OCI-LY1 (cell line): ENCODE data around the gene NACC2.

ENCODE experiments used
- H2AFZ ChIP-seq: fragments of 200-600 bp; sonication (generic), shearing (Covaris generic); 2 replicates; pipeline ENCODE4 v1.6.0; 2014; ENCODE audit warnings: antibody characterized with exemption, mild to moderate bottlenecking, low read length
- H3F3A ChIP-seq: fragments of 200-600 bp; sonication (generic), shearing (Covaris generic); 2 replicates; pipeline ENCODE4 v1.6.0; 2014; ENCODE audit warnings: mild to moderate bottlenecking, antibody characterized with exemption, low read length, moderate library complexity; ENCODE audit not compliant: insufficient read depth
- H3K27ac ChIP-seq: fragments of 200-600 bp; sonication (generic); 2 replicates; pipeline ENCODE4 v1.5.1; 2014; ENCODE audit warnings: low read length, mixed run types, mild to moderate bottlenecking, low read depth; ENCODE audit not compliant: poor library complexity, severe bottlenecking
- H3K27me3 ChIP-seq: fragments of 200-600 bp; sonication (generic); 2 replicates; pipeline ENCODE4 v1.6.0; 2014; ENCODE audit warnings: antibody characterized with exemption, mild to moderate bottlenecking, low read length, moderate library complexity; ENCODE audit not compliant: insufficient read depth
- H3K36me3 ChIP-seq: fragments of 200-600 bp; sonication (generic); 2 replicates; pipeline ENCODE4 v1.6.1; 2014; ENCODE audit warnings: mild to moderate bottlenecking, antibody characterized with exemption, low read length, moderate library complexity, mixed read lengths; ENCODE audit not compliant: insufficient read depth
- H3K4me1 ChIP-seq: fragments of 200-600 bp; sonication (generic); 2 replicates; pipeline ENCODE4 v1.5.1; 2014; ENCODE audit warnings: mild to moderate bottlenecking, low read length, moderate library complexity; ENCODE audit not compliant: insufficient read depth, severe bottlenecking
- H3K4me2 ChIP-seq: fragments of 200-600 bp; sonication (generic), shearing (Covaris generic); 2 replicates; pipeline ENCODE4 v1.6.1; 2014; ENCODE audit warnings: low read length
- H3K4me3 ChIP-seq: fragments of 200-600 bp; sonication (generic); 2 replicates; pipeline ENCODE4 v1.5.1; 2014; ENCODE audit warnings: low read length, low read depth, mild to moderate bottlenecking, mixed read lengths; ENCODE audit not compliant: poor library complexity, severe bottlenecking
- H3K79me2 ChIP-seq: fragments of 200-600 bp; shearing (Covaris generic); 2 replicates; pipeline ENCODE4 v1.6.1; 2016; ENCODE audit warnings: mixed run types, low read length, mixed read lengths; ENCODE audit not compliant: insufficient read depth
- H3K9ac ChIP-seq: fragments of 200-600 bp; sonication (generic), shearing (Covaris generic); 2 replicates; pipeline ENCODE4 v1.6.1; 2014; ENCODE audit warnings: mild to moderate bottlenecking, low read length, mixed read lengths
- H3K9me2 ChIP-seq: fragments of 200-600 bp; sonication (generic), shearing (Covaris generic); 2 replicates; pipeline ENCODE4 v1.6.1; 2014; ENCODE audit warnings: low read depth, mild to moderate bottlenecking, low read length, mixed read lengths
- H3K9me3 ChIP-seq: fragments of 200-600 bp; shearing (Covaris generic); 2 replicates; pipeline ENCODE4 v1.6.1; 2014; ENCODE audit warnings: low read length, mixed read lengths
- H4K20me1 ChIP-seq: fragments of 200-600 bp; sonication (generic), shearing (Covaris generic); 2 replicates; pipeline ENCODE4 v1.6.0; 2016; ENCODE audit warnings: mild to moderate bottlenecking, low read length; ENCODE audit not compliant: insufficient read depth
- EZH2 ChIP-seq: fragments of 200-600 bp; sonication (generic), shearing (Covaris generic); IDR thresholded peaks from 2 replicates; pipeline ENCODE4 v1.8.0; 2017; ENCODE audit warnings: borderline replicate concordance, mixed run types, mild to moderate bottlenecking, antibody characterized with exemption, low read length, moderate library complexity, mixed read lengths
- TF ChIP-seq, protein P1 (sequence below): fragments of 200-600 bp; sonication (generic), shearing (Covaris generic); IDR thresholded peaks from 2 replicates; pipeline ENCODE4 v1.5.1; 2017; ENCODE audit warnings: mild to moderate bottlenecking, antibody characterized with exemption, low read length, moderate library complexity, mixed read lengths

NACC2 gene

DNA sequence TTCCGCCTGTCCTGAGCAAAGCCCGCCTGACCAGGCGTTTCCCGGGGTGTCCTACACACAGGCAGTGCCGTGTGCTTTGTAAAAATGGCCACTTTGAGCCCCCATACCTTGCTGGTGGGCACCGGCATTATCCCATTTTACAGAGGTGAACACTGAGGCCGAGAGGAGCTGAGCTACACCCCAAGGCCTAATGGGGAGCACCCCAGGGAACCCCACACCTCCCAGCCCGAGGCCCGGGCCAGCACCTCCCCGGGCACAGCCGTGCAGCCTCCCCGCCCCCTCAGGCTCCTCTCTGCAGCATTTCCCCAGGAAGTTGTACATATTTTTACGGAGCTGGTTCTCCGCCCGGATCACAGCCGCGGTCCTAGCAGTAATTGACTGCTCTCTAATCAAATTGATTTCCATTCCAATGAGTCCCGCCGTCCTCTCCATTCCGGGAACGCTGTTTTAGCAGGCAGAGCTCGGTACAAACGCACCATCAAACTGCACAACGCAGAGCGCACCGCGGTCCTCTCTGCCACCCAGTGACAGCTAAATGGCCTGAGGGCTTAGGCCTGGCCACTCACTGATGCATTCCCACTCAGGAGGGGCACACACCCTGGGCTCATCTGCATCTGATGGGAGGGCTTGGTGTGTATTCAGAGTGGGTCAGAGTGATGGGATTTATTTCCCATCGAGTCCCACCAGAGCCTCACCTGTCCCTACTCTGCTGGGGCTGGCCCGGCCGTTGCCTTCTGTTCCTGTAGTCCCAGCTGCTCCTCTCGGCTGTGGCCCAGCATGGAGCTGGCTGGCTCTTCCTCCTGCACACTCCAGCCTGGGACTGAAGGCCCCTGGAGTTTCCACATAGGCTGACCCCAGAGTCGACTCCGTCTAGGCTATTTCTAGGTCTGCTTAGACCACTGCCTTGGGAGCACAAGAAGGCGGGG lies 97.7 kb downstream of the NACC2 start:
- H3K9me3 ChIP-seq, result no peaks in the 10 kb centered on the region
- no peak overlapping the region for H3K4me2 ChIP-seq
- no peaks in the 10 kb centered on the region for H3K36me3 ChIP-seq
- H3K79me2 ChIP-seq, result no peaks in the 10 kb centered on the region
- peaks cover 9% of the 10 kb centered on the region; the same call in 1 of the 2 replicates for H3K27me3 ChIP-seq
- no peak overlapping the region for H3K4me3 ChIP-seq
- H3K9me2 ChIP-seq, result no peaks in the 10 kb centered on the region
- no peaks in the 10 kb centered on the region for H3F3A ChIP-seq
- TF ChIP-seq EZH2, result no peak
- TF ChIP-seq, protein P1, sequence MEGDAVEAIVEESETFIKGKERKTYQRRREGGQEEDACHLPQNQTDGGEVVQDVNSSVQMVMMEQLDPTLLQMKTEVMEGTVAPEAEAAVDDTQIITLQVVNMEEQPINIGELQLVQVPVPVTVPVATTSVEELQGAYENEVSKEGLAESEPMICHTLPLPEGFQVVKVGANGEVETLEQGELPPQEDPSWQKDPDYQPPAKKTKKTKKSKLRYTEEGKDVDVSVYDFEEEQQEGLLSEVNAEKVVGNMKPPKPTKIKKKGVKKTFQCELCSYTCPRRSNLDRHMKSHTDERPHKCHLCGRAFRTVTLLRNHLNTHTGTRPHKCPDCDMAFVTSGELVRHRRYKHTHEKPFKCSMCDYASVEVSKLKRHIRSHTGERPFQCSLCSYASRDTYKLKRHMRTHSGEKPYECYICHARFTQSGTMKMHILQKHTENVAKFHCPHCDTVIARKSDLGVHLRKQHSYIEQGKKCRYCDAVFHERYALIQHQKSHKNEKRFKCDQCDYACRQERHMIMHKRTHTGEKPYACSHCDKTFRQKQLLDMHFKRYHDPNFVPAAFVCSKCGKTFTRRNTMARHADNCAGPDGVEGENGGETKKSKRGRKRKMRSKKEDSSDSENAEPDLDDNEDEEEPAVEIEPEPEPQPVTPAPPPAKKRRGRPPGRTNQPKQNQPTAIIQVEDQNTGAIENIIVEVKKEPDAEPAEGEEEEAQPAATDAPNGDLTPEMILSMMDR, result no peak
- H4K20me1 ChIP-seq, result no peaks in the 10 kb centered on the region
- H3K4me1 ChIP-seq, result peaks cover 9% of the 10 kb centered on the region
- no peak overlapping the region for H3K27ac ChIP-seq
- H3K9ac ChIP-seq, result no peak overlapping the region
- H2AFZ ChIP-seq, result no peak overlapping the region

DNA sequence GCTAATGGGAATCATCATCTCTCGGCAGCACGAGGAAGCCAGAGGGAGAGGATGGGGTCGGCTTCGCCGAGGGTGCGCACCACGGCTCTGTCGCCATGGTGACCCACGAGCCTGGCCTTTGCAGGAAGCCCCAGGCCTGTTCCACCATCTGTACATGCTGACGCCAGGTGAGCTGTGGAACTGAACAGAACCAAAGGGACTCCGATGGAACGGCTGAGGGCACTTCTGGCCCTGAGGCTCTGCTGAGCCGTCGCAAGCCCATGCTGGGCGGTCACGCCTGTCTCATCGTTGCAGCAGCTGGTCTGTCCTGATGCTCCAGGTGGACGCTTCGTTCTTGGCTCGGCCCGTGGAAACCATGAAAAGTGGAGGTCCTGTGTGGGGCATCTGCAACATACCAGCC lies 99.3 kb downstream of the NACC2 start:
- H3K9me2 ChIP-seq, result no peaks in the 10 kb centered on the region
- H3K4me2 ChIP-seq, result no peak overlapping the region
- TF ChIP-seq, protein P1, result no peak
- no peak for TF ChIP-seq EZH2
- no peaks in the 10 kb centered on the region for H3K79me2 ChIP-seq
- 0 out of 2 replicates have a peak, but pooled peaks cover 3% of the 10 kb centered on the region for H3K27me3 ChIP-seq
- H3K9ac ChIP-seq, result no peak overlapping the region
- no peak overlapping the region for H3K27ac ChIP-seq
- H3K4me3 ChIP-seq, result no peak overlapping the region
- H3K4me1 ChIP-seq, result peaks cover 12% of the 10 kb centered on the region
- H4K20me1 ChIP-seq, result no peaks in the 10 kb centered on the region
- no peak overlapping the region for H2AFZ ChIP-seq
- H3K9me3 ChIP-seq, result no peaks in the 10 kb centered on the region
- no peaks in the 10 kb centered on the region for H3K36me3 ChIP-seq
- no peaks in the 10 kb centered on the region for H3F3A ChIP-seq

DNA sequence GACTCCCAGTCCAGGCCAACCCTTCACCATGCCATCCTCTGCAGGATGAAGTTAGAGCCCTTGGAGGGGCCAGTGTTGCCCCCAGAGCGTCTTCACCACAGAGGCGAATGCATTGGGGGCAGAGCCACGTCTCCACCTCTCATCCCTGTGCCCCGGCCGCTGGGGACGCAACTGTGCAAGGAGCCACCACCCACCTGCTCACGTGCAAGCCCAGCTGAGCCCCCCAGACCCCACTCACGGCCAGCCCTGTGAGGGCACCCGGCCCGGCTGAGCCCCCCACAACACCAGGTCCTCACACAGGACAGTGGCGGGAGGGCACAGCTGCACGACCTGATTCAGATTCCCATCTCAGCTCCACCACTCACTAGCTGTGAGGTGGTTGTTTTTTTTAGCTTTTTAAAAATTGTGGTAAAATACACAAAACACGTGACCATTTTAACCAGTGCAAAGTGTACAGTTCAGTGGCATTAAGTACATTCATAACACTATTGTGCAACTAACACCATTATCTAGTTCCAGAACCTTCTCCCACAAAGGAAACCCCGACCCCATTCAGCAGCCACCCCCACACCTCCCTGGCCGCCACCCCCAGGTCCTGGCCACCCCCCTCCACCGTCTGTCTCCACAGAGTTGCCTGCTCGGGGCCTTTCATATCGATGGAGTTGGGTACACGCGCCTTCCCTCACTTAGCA lies 100.4 kb downstream of the NACC2 start:
- Histone ChIP-seq H3K9me3 (no peaks in the 10 kb centered on the region), H3F3A (no peaks in the 10 kb centered on the region), H3K4me2 (no peak overlapping the region), H3K4me1 (peaks cover 17% of the 10 kb centered on the region), H3K9ac (no peak overlapping the region), H3K4me3 (no peak overlapping the region), H3K79me2 (no peaks in the 10 kb centered on the region), H3K27me3 (0 out of 2 replicates have a peak, but pooled peaks cover 3% of the 10 kb centered on the region), H3K27ac (no peak overlapping the region), H3K9me2 (no peaks in the 10 kb centered on the region), H4K20me1 (no peaks in the 10 kb centered on the region), H3K36me3 (no peaks in the 10 kb centered on the region), H2AFZ (no peak overlapping the region)
- TF ChIP-seq EZH2, result no peak
- TF ChIP-seq, protein P1, result no peak
